B cell (primary cell): ENCODE measurements around the gene GNAS.

ENCODE experiments used
- EZH2 ChIP-seq: IDR thresholded peaks from 2 replicates; pipeline ENCODE4 v1.6.1; 2012; ENCODE audit warnings: borderline replicate concordance, low read depth, mild to moderate bottlenecking, moderate library complexity, low read length; ENCODE audit not compliant: insufficient read depth, poor library complexity, severe bottlenecking
- TF ChIP-seq, protein P1 (sequence below): fragments of 200-600 bp; IDR thresholded peaks from one replicate; pipeline ENCODE4 v1.8.0; 2022; ENCODE audit warnings: antibody characterized with exemption, mild to moderate bottlenecking

DNA sequence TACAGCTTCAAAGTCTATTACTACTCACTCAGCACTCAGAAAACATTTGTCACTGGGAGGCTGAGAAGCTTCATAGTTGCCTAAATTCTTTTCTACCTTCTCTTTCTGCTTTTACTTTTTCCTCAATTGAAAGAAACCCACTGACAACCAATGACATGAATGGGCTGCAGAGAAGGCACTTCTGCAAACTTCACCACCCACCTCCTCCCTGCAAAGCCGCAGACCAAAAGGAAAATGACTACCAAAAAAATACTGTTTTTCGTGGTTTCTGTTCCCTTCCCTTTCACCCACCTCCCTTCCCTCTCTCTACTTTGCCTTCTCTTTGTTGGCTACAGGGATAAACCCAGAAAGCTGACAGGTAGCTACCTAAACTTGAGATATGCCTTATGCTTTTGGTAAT is 5.1 kb upstream of the GNAS start:
- TF ChIP-seq, protein P1, sequence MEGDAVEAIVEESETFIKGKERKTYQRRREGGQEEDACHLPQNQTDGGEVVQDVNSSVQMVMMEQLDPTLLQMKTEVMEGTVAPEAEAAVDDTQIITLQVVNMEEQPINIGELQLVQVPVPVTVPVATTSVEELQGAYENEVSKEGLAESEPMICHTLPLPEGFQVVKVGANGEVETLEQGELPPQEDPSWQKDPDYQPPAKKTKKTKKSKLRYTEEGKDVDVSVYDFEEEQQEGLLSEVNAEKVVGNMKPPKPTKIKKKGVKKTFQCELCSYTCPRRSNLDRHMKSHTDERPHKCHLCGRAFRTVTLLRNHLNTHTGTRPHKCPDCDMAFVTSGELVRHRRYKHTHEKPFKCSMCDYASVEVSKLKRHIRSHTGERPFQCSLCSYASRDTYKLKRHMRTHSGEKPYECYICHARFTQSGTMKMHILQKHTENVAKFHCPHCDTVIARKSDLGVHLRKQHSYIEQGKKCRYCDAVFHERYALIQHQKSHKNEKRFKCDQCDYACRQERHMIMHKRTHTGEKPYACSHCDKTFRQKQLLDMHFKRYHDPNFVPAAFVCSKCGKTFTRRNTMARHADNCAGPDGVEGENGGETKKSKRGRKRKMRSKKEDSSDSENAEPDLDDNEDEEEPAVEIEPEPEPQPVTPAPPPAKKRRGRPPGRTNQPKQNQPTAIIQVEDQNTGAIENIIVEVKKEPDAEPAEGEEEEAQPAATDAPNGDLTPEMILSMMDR = no peak
- TF ChIP-seq EZH2 = no peak
